OCI-M1 (cell line): ENCODE data around the gene ZBTB21.

ENCODE experiments used
- DNase-seq: peaks from one replicate; lab custom pipeline; 2025; lab: John Stamatoyannopoulos, UW

ZBTB21 gene

DNA sequence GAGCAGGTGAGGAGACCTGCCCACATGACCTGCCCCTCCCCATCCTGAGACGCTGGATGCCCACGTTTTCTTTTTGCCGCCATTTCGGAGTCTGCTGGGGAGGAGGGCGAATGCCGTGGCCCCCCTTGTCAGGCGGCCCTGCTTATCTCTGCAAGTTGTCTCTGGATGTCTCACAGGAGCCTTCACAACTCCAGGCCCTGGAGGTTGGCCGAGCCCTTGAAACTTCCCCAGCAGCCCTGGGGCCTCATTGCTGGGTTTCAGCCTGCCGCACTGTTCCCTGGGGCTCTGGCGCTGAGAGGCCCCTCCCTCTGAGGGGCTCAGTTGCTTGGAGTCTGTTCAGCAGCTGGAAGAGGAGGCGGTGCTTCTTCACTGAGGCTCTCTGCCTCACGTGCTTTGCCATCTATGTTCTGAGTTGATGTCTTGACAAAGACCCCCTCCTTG is 29.8 kb upstream of the ZBTB21 start:
- DNase-seq: no peak

DNA sequence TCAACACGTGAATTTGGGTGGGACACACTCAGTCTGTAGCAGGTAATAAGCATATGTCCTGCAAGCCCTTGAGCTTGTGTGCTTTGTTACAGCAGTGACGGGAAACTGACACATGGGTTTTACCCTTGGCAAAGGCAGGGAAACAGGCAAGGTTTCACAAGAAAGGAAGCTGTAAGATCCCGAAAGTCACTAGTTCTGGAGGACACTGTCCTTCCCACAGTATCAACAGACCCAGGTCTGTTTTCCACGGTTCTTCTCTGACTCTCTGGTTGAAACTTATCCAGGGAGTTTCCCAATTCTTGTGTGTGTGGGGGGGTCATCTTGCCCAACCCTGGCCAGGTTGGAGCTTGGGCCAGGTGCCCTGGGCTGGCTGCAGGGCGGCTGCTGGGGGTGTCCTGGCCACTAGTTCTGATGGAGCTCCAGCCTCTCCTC is 29.3 kb upstream of the ZBTB21 start:
- no peak for DNase-seq

DNA sequence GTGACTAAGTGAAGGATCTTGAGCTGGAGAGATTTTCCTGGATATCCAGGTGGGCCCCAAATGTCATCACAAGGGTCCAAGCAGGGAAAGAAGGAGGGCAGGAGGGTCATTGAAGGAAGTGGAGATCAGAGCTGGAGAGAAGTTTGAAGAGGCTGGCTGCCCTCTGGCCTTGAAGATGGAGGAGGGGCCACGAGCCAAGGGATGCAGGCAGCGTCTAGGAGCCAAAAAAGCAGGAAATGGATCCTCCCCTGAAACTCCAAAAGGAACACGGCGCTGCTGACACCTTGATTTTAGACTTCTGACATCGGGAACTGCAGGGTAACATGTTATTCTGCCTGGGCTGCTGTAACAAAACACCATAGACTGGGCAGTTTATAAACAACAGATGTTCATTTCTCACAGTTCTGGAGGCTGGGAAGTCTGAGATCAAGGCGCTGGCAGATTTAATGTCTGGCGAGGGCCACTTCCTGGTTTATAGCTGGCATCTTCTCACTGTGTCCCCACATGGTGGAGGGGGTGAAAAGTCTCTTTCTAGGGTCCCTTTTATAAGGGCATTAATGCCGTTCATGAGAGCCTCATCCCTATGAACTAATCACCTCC is 28.8 kb upstream of the ZBTB21 start:
- DNase-seq: no peak

DNA sequence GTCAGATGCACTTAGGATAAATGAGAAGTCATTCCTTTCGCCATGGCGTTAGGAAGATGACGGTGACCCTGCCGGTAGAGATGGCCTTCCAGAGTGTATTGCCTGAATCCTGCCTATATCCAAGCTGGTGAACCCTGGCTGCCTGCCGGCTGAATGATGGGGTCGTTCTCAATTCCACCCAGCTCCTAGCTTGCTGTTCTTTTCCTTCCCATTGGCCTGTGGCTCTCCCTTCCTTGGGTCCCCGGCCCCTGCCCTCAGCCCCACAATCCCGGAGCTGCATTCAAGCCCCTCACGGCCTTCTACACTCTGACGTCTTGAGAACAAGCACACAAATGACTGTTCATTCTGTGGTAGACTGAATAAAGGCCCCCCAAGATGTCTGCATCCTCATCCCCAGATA is 28.2 kb upstream of the ZBTB21 start:
- no peak for DNase-seq

DNA sequence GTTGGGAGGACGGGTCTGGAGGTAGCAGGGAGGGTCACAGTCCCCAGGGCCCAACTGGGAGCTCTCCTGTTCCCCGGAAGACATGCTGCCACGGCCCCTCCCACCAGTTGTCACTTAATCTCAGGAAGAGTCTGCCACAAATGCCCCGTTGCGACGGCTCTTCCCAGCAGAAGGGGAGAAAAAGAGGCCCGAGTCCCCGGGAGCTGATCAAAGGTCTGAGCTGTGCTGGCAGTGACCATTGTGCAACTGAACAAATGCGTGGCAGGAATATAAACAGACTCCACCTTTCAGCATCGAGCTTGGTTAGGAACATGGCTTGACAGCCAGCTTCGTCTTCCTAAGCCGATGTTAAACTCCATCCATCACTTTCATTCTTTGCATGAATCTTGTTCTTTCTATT is 27.8 kb upstream of the ZBTB21 start:
- no peak for DNase-seq

DNA sequence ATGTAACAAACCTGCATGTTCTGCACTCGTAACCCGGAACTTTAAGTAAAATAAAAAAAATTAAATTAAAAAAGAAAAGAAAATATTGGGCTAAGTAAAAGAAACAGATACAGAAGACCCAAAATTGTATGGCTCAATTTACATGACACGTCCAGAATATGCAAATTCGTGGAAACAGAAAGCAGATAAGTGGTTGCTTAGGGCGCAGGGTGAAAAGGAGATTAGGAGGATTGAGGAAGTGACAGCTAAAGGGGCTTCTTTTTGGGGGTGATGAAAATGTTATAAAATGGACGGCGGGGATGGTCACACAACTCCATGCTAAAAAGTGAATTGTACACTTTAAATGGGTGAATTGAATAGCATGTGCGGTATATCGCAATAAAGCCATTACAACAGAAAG is 27.4 kb upstream of the ZBTB21 start:
- peak; percentile 60 for DNase-seq

DNA sequence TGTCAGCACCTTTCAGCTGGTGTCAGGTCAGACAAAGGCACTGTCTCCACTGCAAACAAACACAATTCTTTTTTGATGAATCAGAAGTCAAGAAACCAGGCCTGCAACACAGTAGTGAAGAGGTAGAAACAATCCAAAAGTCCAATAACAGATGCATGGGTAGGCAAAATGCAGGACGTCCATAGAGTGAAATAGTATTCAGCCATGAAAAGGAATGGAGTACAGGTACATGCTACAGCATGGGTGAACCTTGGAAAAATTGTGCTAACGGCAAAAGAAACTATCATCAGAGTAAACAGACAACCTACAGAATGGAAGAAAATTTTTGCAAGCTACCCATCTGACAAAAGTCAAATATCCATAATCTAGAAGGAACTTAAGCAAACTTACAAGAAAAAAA is 26.2 kb upstream of the ZBTB21 start:
- DNase-seq: no peak

DNA sequence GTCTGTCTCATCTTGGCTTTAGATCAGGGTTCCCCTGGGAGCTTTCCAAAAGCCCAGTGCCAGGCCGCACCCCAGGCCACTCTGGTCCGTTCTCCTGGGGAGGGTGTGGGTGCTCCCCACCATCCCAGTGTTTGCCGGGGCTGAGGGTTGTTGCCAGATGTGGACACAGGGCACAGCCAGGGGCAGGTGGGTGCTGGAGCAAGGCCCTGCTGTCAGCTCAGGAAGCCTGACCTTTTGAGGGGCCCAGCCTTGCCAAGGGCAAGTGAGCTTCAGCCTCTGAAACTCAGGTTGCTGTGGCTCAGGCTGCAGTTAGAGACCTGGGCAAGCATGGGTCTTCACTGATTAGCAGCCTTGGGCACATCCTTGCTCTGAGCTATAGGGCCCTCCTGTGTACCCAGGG is 22.8 kb upstream of the ZBTB21 start:
- no peak for DNase-seq

DNA sequence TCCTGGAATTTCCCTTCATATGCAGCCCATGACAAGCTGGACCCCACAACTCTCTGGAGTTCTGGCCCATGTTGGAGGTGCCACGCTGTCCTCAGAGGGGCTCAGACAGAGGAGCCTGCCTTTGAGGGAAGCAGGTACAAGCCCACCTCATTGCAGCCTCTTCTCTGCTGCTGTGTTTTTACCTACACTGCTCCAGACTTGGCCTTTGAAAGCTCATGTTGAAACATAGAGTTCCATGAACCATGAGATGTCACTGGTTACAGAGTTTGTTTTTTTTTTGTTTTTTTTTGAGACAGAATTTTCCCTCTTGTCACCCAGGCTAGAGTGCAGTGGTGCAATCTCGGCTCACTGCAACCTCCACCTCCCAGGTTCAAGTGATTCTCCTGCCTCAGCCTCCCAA is 22.1 kb upstream of the ZBTB21 start:
- DNase-seq: no peak

DNA sequence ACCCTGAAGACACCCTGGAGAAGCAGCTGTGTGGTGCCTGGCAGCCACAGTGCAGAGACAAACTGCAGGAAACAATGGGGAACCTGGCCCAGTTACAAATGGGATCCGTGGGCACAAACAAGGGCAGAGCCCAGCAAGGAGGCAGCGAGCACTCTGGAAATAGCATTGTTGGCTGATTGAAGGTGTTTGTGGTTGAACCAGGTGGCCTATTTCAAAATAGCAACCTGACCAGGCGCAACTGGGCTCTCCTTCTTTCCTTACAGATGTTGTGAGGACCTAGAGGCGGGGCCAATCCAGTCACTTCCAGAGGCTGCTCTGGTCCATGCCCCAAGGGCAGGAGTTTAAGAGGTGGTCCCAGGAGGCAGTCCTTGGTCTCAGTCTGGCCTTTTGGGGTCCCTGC is 21.7 kb upstream of the ZBTB21 start:
- DNase-seq: no peak

DNA sequence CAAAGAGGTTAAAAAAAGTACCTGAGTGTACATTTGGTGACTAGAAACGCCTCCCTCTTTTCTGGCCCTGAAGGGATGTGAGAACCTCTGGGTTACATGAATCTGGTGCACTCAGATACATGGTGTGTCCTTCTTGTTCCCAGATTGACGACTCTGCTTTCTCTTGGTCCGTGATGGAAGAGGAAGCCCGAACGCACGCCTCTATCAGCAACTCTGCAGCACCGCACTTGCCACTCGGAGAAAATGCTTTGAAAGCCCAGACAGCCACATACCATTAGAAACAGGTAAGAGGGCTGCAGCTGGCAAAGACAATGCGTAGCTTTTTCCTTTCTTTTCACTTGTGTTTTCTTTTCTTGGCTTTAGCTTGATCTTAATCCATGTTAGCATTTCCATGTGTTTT is 21.1 kb upstream of the ZBTB21 start:
- no peak for DNase-seq

DNA sequence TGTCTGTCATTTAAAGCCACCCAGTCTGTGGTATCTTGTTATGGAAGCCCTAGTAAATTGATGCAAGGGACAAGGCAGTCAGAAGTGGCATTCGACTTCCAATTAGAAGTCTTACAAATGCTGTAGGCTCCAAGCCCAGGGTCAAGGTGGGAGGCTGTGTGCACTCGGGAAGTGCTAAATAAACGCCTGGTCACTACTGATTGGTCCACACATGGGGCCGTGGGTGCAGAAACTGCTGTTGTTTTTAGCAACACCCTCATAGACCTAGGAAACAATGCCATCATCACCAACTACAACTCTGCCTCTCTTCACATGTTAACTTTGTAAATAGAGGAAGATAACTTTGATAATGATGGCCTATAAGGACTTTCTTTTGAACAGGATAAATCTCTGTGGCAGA is 20.2 kb upstream of the ZBTB21 start:
- no peak for DNase-seq

DNA sequence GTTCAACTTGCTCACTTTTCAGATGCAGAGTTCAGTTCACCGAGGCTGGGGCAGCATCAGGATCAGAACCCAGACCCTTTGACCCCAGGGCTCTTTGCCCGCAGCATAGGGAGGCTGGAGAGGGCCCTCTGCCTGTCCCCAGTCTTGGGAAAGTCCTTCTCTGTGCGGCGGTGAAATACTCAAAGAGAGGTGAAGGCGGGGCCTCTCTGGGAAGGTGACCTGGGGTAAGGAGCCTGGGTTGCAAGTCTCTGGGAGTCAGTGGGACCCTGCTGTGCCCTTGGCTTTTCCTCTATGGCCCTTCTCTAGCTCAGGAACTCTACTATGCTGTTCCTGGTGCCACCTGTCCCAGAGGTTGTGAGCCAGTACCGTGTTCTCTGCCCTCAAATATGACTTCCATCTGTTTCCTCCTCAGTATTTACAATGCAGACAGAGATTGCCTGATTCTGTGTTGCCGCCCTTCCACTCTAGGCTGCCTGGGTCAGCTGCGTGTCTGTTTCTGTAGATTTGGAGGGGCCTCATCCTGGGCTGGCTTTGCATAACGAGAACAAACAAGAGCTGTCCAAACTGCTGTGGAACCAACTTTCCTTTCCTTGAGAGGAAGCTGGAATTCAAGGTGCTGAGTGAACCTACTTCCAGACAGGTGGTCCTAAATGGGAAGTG is 18.7 kb upstream of the ZBTB21 start:
- DNase-seq: no peak

DNA sequence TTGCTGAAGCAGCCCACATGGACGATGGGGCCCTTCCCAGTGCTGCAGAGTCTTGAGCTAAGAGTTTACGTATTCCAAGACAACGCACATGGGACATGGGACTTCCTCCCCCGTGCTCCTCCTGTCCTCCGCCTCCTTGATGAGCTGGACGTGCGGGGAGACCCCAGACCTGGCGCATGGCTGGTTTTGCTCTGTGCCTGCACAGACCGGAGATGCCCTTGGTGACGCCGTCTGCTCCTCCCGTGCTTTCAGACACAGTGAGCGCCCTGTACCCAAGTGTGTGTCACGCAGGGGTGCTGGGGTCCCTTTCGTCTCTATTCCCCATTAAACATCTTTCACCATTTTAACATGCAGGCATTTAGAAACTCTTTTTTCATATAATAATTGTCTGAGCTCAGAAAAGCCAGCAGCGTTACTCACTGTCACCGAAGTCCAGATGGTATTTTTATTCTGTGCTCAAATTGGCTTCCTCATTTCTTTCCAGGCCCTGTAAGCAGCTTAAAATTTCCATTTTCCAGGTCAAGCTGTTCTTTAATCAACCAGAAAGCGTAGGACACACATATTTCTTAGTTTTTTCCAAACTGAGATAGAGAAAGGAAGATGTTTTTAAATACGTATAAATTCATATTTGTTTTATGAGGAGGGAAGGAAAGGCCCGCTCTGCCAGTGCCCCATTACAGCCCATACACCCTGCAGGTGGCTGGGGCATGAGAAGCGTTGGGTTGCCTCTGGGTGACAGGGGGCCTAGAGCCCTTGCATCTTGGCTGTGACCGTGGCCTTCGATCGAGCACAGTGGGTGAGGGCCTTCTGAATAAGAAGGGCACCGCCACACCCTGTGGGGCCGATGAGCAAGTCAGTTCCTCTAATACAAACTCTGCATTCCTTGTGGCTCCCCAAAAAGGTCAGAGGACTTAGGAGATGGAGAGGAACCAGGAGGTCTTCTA is 17.9 kb upstream of the ZBTB21 start:
- DNase-seq: no peak

DNA sequence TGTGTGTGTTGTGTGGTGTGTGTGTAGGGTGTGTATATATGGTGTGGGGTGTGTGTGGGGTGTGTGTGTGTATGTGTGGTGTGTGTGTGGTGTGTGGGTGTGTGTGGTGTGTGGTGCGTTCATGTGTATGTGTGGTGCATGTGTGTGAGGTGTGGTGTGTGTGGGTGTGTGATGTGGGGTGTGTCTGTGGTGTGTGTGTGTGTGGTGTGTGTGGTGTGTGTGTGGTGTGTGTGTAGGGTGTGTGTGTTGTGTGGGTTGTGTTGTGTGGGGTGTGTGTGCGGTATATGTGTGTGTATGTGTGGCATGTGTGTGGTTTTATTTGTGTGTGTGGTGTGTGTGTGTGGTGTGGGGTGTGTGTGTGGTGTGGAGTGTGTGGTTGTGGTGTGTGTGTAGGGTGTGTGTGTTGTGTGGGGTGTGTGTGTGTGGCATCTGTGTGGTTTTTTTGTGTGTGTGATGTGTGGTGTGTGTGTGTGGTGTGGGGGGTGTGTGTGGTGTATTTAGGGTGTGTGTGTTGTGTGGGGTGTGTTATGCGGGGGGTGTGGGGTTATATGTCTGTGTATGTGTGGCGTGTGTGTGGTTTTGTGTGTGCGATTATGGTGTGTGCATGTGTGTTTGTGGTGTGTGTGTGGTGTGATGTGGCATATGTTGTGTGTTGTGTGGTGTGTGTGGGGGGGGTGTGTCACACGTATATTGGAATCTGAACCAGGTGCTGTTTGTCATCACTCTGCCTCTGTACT is 17.1 kb upstream of the ZBTB21 start:
- DNase-seq: no peak

DNA sequence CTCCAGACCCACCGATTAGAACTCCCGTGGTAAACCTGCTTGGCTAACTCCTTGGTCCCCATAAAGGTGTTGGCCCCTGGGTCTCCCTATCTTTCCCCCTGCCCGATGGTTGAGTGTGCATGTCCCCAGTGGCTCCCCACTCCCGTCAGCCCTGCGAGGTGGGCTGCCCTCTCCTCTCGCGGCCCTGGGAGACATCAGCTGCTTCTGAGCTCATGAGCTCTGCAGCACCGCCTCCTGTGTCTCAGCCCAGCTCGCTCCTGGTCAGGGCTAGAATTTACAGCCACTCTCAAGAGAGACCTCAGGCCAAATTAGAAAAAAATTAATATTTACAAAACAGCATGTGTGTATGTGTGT is 15.9 kb upstream of the ZBTB21 start:
- no peak for DNase-seq

DNA sequence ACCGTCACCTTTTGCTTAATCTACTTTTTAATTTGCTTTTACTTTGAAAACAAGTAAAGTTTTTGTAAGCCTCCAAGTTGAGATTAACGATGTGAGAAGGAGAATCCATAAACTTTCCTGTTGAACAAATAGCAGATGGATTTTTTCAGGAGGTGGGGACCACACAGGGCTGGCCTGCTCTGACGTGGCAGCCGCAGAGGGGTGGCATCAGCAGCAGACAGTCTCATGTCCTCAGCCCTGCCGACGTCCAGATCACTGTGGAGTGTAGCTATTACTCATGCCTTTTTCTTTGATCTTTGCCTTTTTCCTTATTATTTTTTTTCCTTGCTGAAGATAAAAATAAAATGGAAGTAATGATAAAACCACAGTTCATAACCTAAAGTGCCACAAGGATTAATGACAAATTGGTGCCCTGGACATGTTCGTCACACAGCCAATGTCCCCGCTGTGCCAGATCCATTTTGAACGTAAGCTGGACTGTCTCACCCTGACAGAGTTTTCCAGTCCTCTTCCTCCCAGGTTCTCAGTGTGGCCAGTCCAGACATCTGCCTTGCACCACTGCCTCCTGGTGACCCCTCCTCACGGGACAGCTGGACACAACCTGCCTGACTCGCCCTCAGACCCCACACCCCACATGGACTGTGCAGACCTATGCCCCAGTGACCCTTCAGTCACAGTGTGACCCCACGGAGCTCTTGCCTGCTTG is 15.4 kb upstream of the ZBTB21 start:
- DNase-seq: no peak

DNA sequence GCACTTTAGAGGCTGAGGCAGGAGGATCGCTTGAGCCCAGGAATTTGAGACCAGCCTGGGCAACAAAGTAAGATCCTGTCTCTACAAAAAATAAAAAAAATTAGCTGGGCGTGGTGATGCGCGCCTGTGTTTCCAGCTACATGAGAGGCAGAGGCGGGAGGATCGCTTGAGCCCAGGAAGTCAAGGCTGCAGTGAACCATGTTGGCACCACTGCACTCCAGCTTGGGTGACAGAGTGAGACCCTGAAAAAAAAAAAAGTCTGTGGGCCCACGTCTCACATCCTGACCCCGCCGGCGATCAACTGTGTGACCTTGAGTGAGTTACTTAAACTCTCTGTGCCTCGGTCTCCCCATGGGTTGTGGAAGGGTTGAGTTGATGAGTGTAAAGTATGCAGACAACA is 12.7 kb upstream of the ZBTB21 start:
- DNase-seq: no peak

DNA sequence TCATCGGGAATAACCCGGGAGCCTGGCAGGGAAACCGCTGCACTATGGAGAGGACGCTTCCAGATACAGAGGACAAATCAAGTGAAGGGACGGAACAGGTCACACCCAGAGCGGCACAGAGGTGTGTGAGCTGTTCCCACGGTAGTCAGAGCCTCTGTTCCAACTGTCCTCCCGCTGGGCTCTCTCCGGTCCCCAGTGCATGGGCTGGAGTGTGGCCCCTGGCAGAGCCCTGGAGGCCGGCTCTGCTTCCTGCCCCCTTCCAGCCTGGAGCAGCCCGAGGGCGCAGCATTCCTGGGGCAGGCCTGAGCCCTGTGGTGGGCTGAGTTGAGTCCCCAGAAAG is 11.9 kb upstream of the ZBTB21 start:
- DNase-seq: no peak

DNA sequence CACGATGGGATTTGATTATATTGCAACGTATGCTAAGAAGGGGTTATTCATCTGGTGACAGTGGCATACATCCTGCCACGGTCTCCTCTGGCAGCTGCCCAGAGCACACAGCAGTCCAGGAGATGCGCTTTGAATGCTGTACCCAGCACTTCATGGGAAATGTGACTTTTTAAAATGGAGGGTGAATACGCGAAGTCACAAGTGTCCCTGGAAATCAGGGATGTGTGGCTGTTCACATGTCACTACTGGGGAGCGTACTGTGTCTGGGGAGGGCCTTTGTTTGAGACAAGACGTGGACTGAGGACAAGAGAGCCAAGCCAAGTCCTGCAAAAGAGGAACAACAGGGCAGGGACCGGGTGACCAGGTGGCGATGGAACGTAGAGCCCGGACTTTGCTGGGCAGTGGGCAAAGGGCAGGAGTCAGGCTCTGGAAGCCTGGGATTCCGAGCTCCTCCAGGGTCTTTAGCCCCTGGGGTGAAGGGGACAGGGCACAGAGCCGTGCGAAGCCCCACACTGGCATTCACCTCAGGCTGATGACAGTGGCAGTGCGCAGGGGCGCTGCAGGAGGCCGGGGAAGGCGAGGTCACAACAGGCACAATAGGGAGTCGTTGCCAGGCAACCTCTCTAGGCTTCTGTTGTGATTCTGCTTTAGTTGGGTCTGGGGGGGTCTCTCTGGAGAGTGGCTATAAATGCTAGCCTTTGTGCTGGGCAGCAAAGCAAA is 11.4 kb upstream of the ZBTB21 start:
- DNase-seq: no peak

DNA sequence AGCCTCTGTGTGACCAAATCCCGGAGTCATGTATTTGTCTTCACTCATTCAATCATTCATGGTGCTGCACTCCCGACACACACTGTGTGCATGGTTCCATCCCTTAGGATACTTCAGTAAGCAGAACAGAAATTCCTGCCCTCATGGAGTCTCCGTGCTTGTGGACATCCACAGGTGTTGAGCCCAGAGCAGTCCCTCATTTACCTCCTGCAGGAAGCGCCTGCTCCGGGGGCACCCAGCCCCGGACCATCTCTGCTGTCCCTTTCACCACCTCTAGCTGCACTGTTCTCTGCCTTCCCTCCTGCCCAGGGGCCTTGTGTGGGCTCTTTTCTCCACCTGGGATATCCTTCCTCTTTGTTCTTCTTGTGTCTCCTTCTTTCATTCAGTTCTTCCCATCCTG is 9.5 kb upstream of the ZBTB21 start:
- no peak for DNase-seq
